ENCODE results near the gene TRPM6. TPM values are rescaled to one million over a fixed set of nuclear protein-coding genes. Genes with fewer than 3 reads are reported as not detected.
"Not testable (repeated sequence)": the region's sequence is repeated elsewhere in the genome, so short reads cannot be mapped to it uniquely, and the experiment has no call there.

The TRPM6 gene
- total and polyA plus RNA-seq, 11 donors, result 0.08 to 0.75 (median 0.34) TPM; not detected in 2

- no peak for ATAC-seq
- H3K27ac ChIP-seq, result peak overlapping the region in 4 of 12 donors; percentile 3 to 32 (median 20)
- H3K4me3 ChIP-seq, result no peak overlapping the region
- 56 to 67% (median 65%) methylated on average over 6 of the region's 6 CpGs for WGBS, 4 donors
- no peaks in the 10 kb centered on the region for H3K36me3 ChIP-seq
- intact Hi-C loops (cut with DNase I), result no loop called here
- TF ChIP-seq CTCF (IDR thresholded peaks at IDR 0.05) (no peak), POLR2A (IDR thresholded peaks at IDR 0.05) (no peak)
- H3K4me1 ChIP-seq, result peaks cover 0 to 11% (median 0%) of the 10 kb centered on the region in 12 donors
- H3K27me3 ChIP-seq, result no peaks in the 10 kb centered on the region
- H3K9me3 ChIP-seq, result no peaks in the 10 kb centered on the region
- no peak for DNase-seq
Measured at GRCh38 chr9:74861773-74862474, 25.8 kb downstream of the TRPM6 start.

GRCh38 chr9:74861071-74861470 is 26.6 kb downstream of the TRPM6 start:
- H3K36me3 ChIP-seq, result no peaks in the 10 kb centered on the region
- no peak for TF ChIP-seq POLR2A (IDR thresholded peaks at IDR 0.05)
- TF ChIP-seq CTCF (IDR thresholded peaks at IDR 0.05), result no peak
- WGBS, 4 donors, result 40 to 56% (median 48%) methylated on average over 3 of the region's 3 CpGs
- peak overlapping the region in 3 of 12 donors; percentile 13 to 32 (median 28) for H3K27ac ChIP-seq
- H3K9me3 ChIP-seq, result no peaks in the 10 kb centered on the region
- no peaks in the 10 kb centered on the region for H3K27me3 ChIP-seq
- H3K4me3 ChIP-seq, result no peak overlapping the region
- H3K4me1 ChIP-seq, result peaks cover 0 to 11% (median 0%) of the 10 kb centered on the region in 12 donors
- intact Hi-C loops (cut with DNase I), result no loop called here
- ATAC-seq, result no peak
- no peak for DNase-seq

- intact Hi-C loops (cut with DNase I); DNase-seq; ATAC-seq; H3K27ac ChIP-seq; H3K27me3 ChIP-seq; H3K9me3 ChIP-seq; H3K4me3 ChIP-seq; H3K36me3 ChIP-seq: not testable (repeated sequence)
- peaks cover 0 to 11% (median 0%) of the 10 kb centered on the region in 12 donors for H3K4me1 ChIP-seq
- WGBS, 4 donors, result 89 to 92% (median 89%) methylated on average over 5 of the region's 5 CpGs
Measured at GRCh38 chr9:74860247-74860646, 27.5 kb downstream of the TRPM6 start.

GRCh38 chr9:74859786-74860185 is 27.9 kb downstream of the TRPM6 start:
- ATAC-seq, result no peak
- H3K4me3 ChIP-seq, result no peak overlapping the region
- no peaks in the 10 kb centered on the region for H3K9me3 ChIP-seq
- no peaks in the 10 kb centered on the region for H3K36me3 ChIP-seq
- intact Hi-C loops (cut with DNase I), result no loop called here
- no peak overlapping the region for H3K27ac ChIP-seq
- no peak for TF ChIP-seq CTCF (IDR thresholded peaks at IDR 0.05)
- TF ChIP-seq POLR2A (IDR thresholded peaks at IDR 0.05), result no peak
- no peak for DNase-seq
- no peaks in the 10 kb centered on the region for H3K27me3 ChIP-seq
- peaks cover 0 to 11% (median 0%) of the 10 kb centered on the region in 12 donors for H3K4me1 ChIP-seq
- 43 to 51% (median 47%) methylated on average over 2 of the region's 2 CpGs for whole genome bisulfite sequencing, 4 donors
